Panc1 (cell line): ENCODE results near the gene TRIM3.

Experiments
- CTCF ChIP-seq: fragments of 450-650 bp; IDR thresholded peaks from 2 replicates; pipeline ENCODE4 v1.5.1; 2017; ENCODE audit warnings: mild to moderate bottlenecking
- POLR2AphosphoS5 ChIP-seq: IDR thresholded peaks from 2 replicates; pipeline ENCODE4 v1.6.1; 2012; ENCODE audit warnings: mild to moderate bottlenecking, low read depth, low read length, moderate library complexity
- REST ChIP-seq, 2 experiments: IDR thresholded peaks; 2 replicates each; pipeline ENCODE4 v1.6.1; 2011 to 2012; ENCODE audit warnings: low read depth in 2 of 2, control low read depth in 1 of 2, low read length in 1 of 2, mild to moderate bottlenecking in 1 of 2, moderate library complexity in 1 of 2; ENCODE audit not compliant: insufficient read depth in 1 of 2

GRCh38 chr11:6405846-6406245 is 67.9 kb downstream of the TRIM3 start:
- TF ChIP-seq CTCF (no peak), REST (IDR thresholded peaks at IDR 0.05; ENCODE audit: insufficient read depth in 1 of 2, low read depth in 2 of 2, low read length in 1 of 2) (no peak), POLR2AphosphoS5 (no peak)
